HEK293 (cell line): ENCODE measurements around the gene QSER1.

ENCODE experiments used
- ATF2 ChIP-seq: fragments of 450-650 bp; formaldehyde crosslinking; IDR thresholded peaks from 2 replicates; pipeline ENCODE4 v1.5.1; 2016; ENCODE audit warnings: missing biosample characterization, missing genetic modification characterization, low read depth
- BCL6B ChIP-seq: fragments of 450-650 bp; formaldehyde crosslinking; IDR thresholded peaks from 2 replicates; pipeline ENCODE4 v1.5.1; 2017; ENCODE audit warnings: missing biosample characterization, missing genetic modification characterization
- SP2 ChIP-seq: fragments of 450-650 bp; formaldehyde crosslinking; IDR thresholded peaks from 2 replicates; pipeline ENCODE4 v1.5.1; 2016; ENCODE audit warnings: missing biosample characterization, missing genetic modification characterization
- ZNF274 ChIP-seq, 2 experiments: fragments of 200-500 bp in 1 of 2; fragments of 450-650 bp in 1 of 2; sonication (Bioruptor generic) in 1 of 2; formaldehyde crosslinking in 1 of 2; IDR thresholded peaks; 2 replicates each; pipeline versions ENCODE4 v1.5.1 to v1.6.1; 2014 to 2016; ENCODE audit warnings: borderline replicate concordance in 1 of 2, inconsistent platforms in 1 of 2, low read length in 1 of 2, missing biosample characterization in 1 of 2, missing genetic modification characterization in 1 of 2
- ZNF335 ChIP-seq: fragments of 450-650 bp; formaldehyde crosslinking; conservative IDR thresholded peaks from 2 replicates; pipeline ENCODE4 v1.5.1; 2016; ENCODE audit warnings: missing biosample characterization, missing genetic modification characterization

GRCh38 chr11:32902089-32902665 is 9.6 kb downstream of the QSER1 start:
- no peak for TF ChIP-seq ATF2 (tag by site-specific recombination)
- no peak for TF ChIP-seq BCL6B (tag by site-specific recombination)
- no peak for TF ChIP-seq SP2 (tag by site-specific recombination)
- TF ChIP-seq ZNF274 (IDR thresholded peaks at IDR 0.05; ENCODE audit: low read length), result no peak
- TF ChIP-seq ZNF274 (tag by site-specific recombination; IDR thresholded peaks at IDR 0.05; ENCODE audit: borderline replicate concordance), result no peak
- TF ChIP-seq ZNF335, result no peak
